ENCODE data around the gene MUS81.
"Not testable (repeated sequence)": the region's sequence is repeated elsewhere in the genome, so short reads cannot be mapped to it uniquely, and the experiment has no call there.

MUS81 gene

GRCh38 chr11:65847746-65848145 lies 12.5 kb upstream of the MUS81 start:
- no peak for DNase-seq

- not testable (repeated sequence) for DNase-seq
Measured at GRCh38 chr11:65848693-65849092, 11.5 kb upstream of the MUS81 start.

GRCh38 chr11:65849366-65849765 lies 10.9 kb upstream of the MUS81 start:
- no peak for DNase-seq

- DNase-seq, result no peak
Measured at GRCh38 chr11:65849771-65850216, 10.4 kb upstream of the MUS81 start.

GRCh38 chr11:65850217-65851082 lies 9.8 kb upstream of the MUS81 start:
- DNase-seq, result no peak

- DNase-seq, result peak; percentile 50 to 73
Measured at GRCh38 chr11:65851083-65851579, 9.1 kb upstream of the MUS81 start.

GRCh38 chr11:65851811-65852507 lies 8.3 kb upstream of the MUS81 start:
- no peak for DNase-seq

GRCh38 chr11:65852508-65853245 lies 7.6 kb upstream of the MUS81 start:
- no peak for DNase-seq

GRCh38 chr11:65853246-65853979 lies 6.8 kb upstream of the MUS81 start:
- DNase-seq, result no peak

GRCh38 chr11:65854161-65854592 lies 6.1 kb upstream of the MUS81 start:
- DNase-seq, result no peak

GRCh38 chr11:65854852-65855837 lies 5.1 kb upstream of the MUS81 start:
- DNase-seq, result no peak

- DNase-seq, result no peak
Measured at GRCh38 chr11:65855927-65856363, 4.3 kb upstream of the MUS81 start.

- peak; percentile 34 to 84 for DNase-seq
Measured at GRCh38 chr11:65856689-65857499, 3.3 kb upstream of the MUS81 start.

- DNase-seq, result no peak
Measured at GRCh38 chr11:65857500-65857852, 2.8 kb upstream of the MUS81 start.

GRCh38 chr11:65857853-65858680 lies 2.2 kb upstream of the MUS81 start, which contains the start of gene CFL1:
TSS of gene CFL1 (minus strand) at chr11:65858180. CDS start at chr11:65858099, 81 bp downstream.
- DNase-seq, result peak; percentile 95 to 99

- peak in 1 of 2 experiments; percentile 70 for DNase-seq
Measured at GRCh38 chr11:65858681-65859087, 1.5 kb upstream of the MUS81 start.

- peak; percentile 97 to 100 for DNase-seq
Measured at GRCh38 chr11:65859095-65859811, 980 bp upstream of the MUS81 start.

- no peak for DNase-seq
Measured at GRCh38 chr11:65859812-65860277, 388 bp upstream of the MUS81 start.

Measured in NCI-H526 (cell line).